Caco-2 (cell line): ENCODE results near the gene MAP2K5. TPM values are rescaled to one million over a fixed set of nuclear protein-coding genes. Genes with fewer than 3 reads are reported as not detected.

Experiments used
- BruUV-seq: library from RNA; stranded (reverse); fragments of 400-500 nt; replicated peaks from 2 replicates; lab custom pipeline; 2021; lab: Mats Ljungman, UMichigan
- CTCF ChIA-PET: fragments of 300-600 bp; sonication (Branson Sonifier 250); formaldehyde crosslinking; loops from one replicate; lab custom pipeline; 2022; ENCODE audit warnings: antibody characterized with exemption; lab: Charles Lee
- POLR2A ChIA-PET: fragments of 300-600 bp; sonication (Branson Sonifier 250); formaldehyde crosslinking; loops from one replicate; lab custom pipeline; 2022; ENCODE audit warnings: antibody characterized with exemption; lab: Charles Lee
- DNase-seq, 2 experiments: peaks; one replicate each; pipeline versions ENCODE4 v3.0.0 to v3.0.0-alpha.2; 2020 to 2022
- H3K27me3 ChIP-seq: replicated peaks from 2 replicates; pipeline ENCODE4 v1.6.0; 2011; ENCODE audit warnings: low read length; ENCODE audit not compliant: control insufficient read depth, insufficient read depth
- H3K36me3 ChIP-seq: 2 replicates; pipeline ENCODE4 v1.5.1; 2011; ENCODE audit warnings: low read length; ENCODE audit not compliant: control insufficient read depth, insufficient read depth
- H3K4me1 ChIP-seq: fragments of 250-450 bp; sonication (Bioruptor Pico); 2 replicates; pipeline ENCODE4 v1.5.1; 2020; ENCODE audit warnings: mild to moderate bottlenecking
- H3K4me3 ChIP-seq: 2 replicates; pipeline ENCODE4 v1.5.1; 2011; ENCODE audit warnings: low read depth, mild to moderate bottlenecking, control low read depth, low read length
- H3K9me3 ChIP-seq: fragments of 250-450 bp; sonication (Bioruptor Pico); 2 replicates; pipeline ENCODE4 v1.5.1; 2020; ENCODE audit warnings: mild to moderate bottlenecking, moderate library complexity
- H3K27ac Mint-ChIP-seq: one replicate; pipeline ENCODE4 v1.8.0; 2022; ENCODE audit warnings: mixed read lengths; ENCODE audit not compliant: unreplicated experiment
- H3K27me3 Mint-ChIP-seq: one replicate; pipeline ENCODE4 v1.8.0; 2022; ENCODE audit warnings: mixed read lengths; ENCODE audit not compliant: insufficient read depth, unreplicated experiment
- H3K36me3 Mint-ChIP-seq: one replicate; pipeline ENCODE4 v1.8.0; 2022; ENCODE audit warnings: mild to moderate bottlenecking, mixed read lengths; ENCODE audit not compliant: insufficient read depth, unreplicated experiment
- H3K4me1 Mint-ChIP-seq: one replicate; pipeline ENCODE4 v1.8.0; 2022; ENCODE audit warnings: low read depth, mixed read lengths; ENCODE audit not compliant: unreplicated experiment
- H3K4me3 Mint-ChIP-seq: one replicate; pipeline ENCODE4 v1.8.0; 2022; ENCODE audit warnings: mild to moderate bottlenecking, moderate library complexity, mixed read lengths; ENCODE audit not compliant: unreplicated experiment
- H3K9me3 Mint-ChIP-seq: one replicate; pipeline ENCODE4 v1.8.0; 2022; ENCODE audit warnings: mixed read lengths; ENCODE audit not compliant: unreplicated experiment
- CTCF ChIP-seq, 2 experiments: fragments of 200-600 bp in 1 of 2; IDR thresholded peaks; 1 replicate in 1 of 2; 2 replicates in 1 of 2; pipeline versions ENCODE4 v1.5.1 to v1.8.0; 2011 to 2022; ENCODE audit warnings: antibody characterized with exemption in 1 of 2, control low read depth in 1 of 2, inconsistent platforms in 1 of 2, low read depth in 1 of 2, low read length in 1 of 2, mild to moderate bottlenecking in 1 of 2, moderate library complexity in 1 of 2; ENCODE audit not compliant: insufficient read depth in 1 of 2, severe bottlenecking in 1 of 2, unreplicated experiment in 1 of 2
- intact Hi-C: fragments of 100-400 bp; cut with micrococcal nuclease; formaldehyde crosslinking; loops from one replicate; pipeline ENCODE4 v1.10.0; 2022; ENCODE audit not compliant: unreplicated experiment
- total RNA-seq: library from RNA; stranded (reverse); gene quantifications from 2 replicates; pipeline ENCODE4 v1.2.3, GENCODE V29; 2022

The MAP2K5 gene
- total RNA-seq, 1 experiment from 2014 or later: 12.2 TPM

GRCh38 chr15:67828278-67828968 lies 285.9 kb downstream of the MAP2K5 start:
- no peak for TF ChIP-seq CTCF (IDR thresholded peaks at IDR 0.05; ENCODE audit: insufficient read depth in 1 of 2, low read depth in 1 of 2, low read length in 1 of 2, severe bottlenecking in 1 of 2, unreplicated experiment in 1 of 2)
- H3K36me3 ChIP-seq: no peaks in the 10 kb centered on the region
- DNase-seq: no peak
- H3K27ac Mint-ChIP-seq: no peak overlapping the region
- ChIA-PET POLR2A (no interaction called here), CTCF (no interaction called here)
- no peaks in the 10 kb centered on the region for H3K9me3 ChIP-seq
- H3K4me1 ChIP-seq: no peaks in the 10 kb centered on the region; the same call in 1 of the 2 replicates
- no peak overlapping the region for H3K4me3 ChIP-seq
- no peaks in the 10 kb centered on the region for H3K27me3 ChIP-seq
- H3K4me3 Mint-ChIP-seq: no peak overlapping the region
- H3K4me1 Mint-ChIP-seq: peaks cover 11% of the 10 kb centered on the region
- intact Hi-C loops: no loop called here
- H3K9me3 Mint-ChIP-seq: no peaks in the 10 kb centered on the region
- H3K27me3 Mint-ChIP-seq: peaks cover 13% of the 10 kb centered on the region
- no TSS peak for BruUV-seq
- no peaks in the 10 kb centered on the region for H3K36me3 Mint-ChIP-seq

- Mint-ChIP-seq H3K4me1 (peaks cover 4% of the 10 kb centered on the region), H3K27me3 (peaks cover 6% of the 10 kb centered on the region)
- H3K27me3 ChIP-seq: no peaks in the 10 kb centered on the region
These were observed 286.6 kb downstream of the MAP2K5 start for GRCh38 chr15:67828969-67829646.

More at GRCh38 chr15:67828969-67829646, 286.6 kb downstream of the MAP2K5 start:
- Histone ChIP-seq H3K9me3 (no peaks in the 10 kb centered on the region), H3K4me1 (no peaks in the 10 kb centered on the region; the same call in 1 of the 2 replicates), H3K4me3 (no peak overlapping the region), H3K36me3 (no peaks in the 10 kb centered on the region)
- no peak for DNase-seq
- H3K9me3 Mint-ChIP-seq: no peaks in the 10 kb centered on the region
- ChIA-PET CTCF (interaction anchor here (0.6 kb wide), 1 partner anchor 386 kb away, joined by 3 read pairs; no protein-coding TSS in a partner anchor), POLR2A (no interaction called here)
- no TSS peak for BruUV-seq
- no peak overlapping the region for H3K27ac Mint-ChIP-seq
- TF ChIP-seq CTCF (IDR thresholded peaks at IDR 0.05; ENCODE audit: insufficient read depth in 1 of 2, low read depth in 1 of 2, low read length in 1 of 2, severe bottlenecking in 1 of 2, unreplicated experiment in 1 of 2): no peak
- no peak overlapping the region for H3K4me3 Mint-ChIP-seq
- intact Hi-C loops: no loop called here
- no peaks in the 10 kb centered on the region for H3K36me3 Mint-ChIP-seq
